Fibroblast of skin of scalp (primary cell): Measurements from ENCODE around the gene VEGFA. TPM values are rescaled to one million over a fixed set of nuclear protein-coding genes. Genes with fewer than 3 reads are reported as not detected.
A peak's percentile ranks its signal among the peaks of the same experiment; 100 is the strongest.

Experiments
- DNase-seq: peaks from one replicate; pipeline ENCODE4 v3.0.0-alpha.2; 2013
- polyA plus RNA-seq, 2 experiments: library from polyadenylated mRNA; unstranded; fragments of 120-200 nt; gene quantifications; one replicate each; pipeline ENCODE4 v1.2.1, GENCODE V29; 2013; ENCODE audit not compliant: insufficient read length in 2 of 2

VEGFA gene
- polyA plus RNA-seq (2013, experiment 1 of 2; ENCODE audit: insufficient read length) = 301 TPM
- polyA plus RNA-seq (2013, experiment 2 of 2; ENCODE audit: insufficient read length) = 283 TPM

GRCh38 chr6:43769526-43770371, at the start of gene VEGFA:
TSS of gene VEGFA (plus strand) at chr6:43770211.
- DNase-seq = peak; percentile 94

- no peak for DNase-seq
Observed at GRCh38 chr6:43720999-43721398, 49.0 kb upstream of the VEGFA start.

DNA sequence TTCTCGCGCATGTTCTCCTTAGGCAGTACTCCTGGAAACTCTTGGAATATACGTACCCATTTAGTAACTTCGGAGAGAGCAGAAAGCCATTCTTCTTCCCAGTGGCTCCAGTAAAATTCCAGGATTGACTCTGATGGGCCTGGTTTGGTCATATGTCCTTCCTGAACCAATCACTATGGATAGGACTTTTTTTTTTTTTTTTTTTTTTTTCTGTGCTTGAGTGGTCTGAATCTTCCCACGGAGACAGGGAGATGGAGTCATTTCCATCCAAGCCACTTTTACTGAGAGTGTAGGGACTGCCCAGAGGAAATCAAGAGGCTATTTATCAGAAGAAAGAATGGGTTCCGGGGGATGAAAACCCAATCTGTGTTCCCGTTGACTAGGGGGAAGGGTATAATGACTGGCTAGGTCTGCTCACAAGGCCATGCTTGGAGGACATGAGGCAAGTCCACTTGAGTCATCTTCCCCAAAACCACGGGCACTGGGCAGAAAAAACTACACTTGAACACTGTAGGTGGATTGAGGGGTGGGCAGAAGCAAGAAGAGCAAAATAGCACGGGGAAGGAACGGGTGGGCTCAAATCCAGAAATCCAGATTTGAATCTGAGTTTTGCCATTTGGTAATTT, 47.0 kb upstream of the VEGFA start:
- DNase-seq = no peak

DNA sequence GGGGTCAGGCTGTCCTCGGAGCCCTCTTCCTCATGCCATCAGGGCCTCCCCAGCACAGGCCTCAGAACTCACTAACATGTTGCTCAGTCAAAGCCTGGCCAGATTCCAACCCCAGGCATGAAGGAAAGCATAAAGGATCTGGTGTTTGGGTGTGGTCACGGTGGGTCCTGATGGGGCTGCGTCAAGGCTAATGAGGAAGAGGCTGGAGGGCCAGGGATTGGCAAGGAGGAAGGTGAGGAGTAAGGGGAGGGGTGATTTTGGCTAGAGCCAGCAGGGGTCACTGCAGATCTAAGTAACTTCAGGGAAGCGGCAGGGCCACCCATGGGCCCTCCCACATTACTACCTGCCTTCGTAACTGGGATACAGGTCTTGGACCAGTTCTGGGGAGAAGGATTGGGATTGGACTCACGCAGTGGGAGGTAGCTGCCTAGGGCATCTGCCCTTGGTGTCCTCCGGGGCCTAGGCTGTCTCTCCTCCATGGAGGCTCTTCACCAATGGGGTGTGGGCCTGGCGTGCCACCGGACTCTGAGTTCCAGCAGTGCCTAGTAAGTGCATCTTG, 46.2 kb upstream of the VEGFA start:
- DNase-seq = peak; percentile 68

GRCh38 chr6:43724354-43724753, 45.7 kb upstream of the VEGFA start:
- no peak for DNase-seq

DNA sequence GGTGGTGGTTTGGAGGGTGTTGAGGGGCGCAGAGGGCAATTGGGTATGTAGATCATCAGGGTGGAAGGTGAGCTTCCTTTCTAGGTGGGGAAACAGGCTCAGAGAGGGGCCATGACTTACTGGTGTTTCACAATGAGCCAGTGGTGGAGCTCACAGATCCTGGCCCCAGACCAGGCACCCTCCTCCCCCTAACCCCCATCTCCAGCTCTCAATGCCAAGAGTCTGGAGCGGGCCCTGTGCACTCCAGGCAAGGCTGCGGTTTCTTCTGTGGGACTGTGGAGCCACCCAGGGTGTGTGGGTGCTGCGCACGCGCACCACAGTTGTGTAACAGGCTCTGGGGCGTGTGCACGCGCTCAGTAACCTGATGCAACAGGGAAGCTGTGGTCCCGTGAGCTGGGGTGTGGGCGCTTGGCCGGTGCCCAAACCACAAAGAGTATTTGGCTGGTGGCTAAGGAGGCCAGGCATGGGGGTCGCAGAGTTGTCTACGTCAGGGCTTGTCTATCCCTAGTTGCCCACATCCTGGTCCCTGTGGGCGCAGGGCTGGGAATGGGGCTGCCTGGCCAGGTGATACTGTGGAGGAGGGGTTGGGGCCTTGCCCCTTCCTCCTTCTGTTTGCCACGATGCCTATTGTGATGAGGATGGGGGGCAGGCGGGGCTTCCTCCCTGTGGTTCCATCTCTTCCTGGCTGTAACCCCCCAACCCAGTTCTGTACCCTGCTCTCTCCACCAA, 44.9 kb upstream of the VEGFA start:
- peak; percentile 97 for DNase-seq

DNA sequence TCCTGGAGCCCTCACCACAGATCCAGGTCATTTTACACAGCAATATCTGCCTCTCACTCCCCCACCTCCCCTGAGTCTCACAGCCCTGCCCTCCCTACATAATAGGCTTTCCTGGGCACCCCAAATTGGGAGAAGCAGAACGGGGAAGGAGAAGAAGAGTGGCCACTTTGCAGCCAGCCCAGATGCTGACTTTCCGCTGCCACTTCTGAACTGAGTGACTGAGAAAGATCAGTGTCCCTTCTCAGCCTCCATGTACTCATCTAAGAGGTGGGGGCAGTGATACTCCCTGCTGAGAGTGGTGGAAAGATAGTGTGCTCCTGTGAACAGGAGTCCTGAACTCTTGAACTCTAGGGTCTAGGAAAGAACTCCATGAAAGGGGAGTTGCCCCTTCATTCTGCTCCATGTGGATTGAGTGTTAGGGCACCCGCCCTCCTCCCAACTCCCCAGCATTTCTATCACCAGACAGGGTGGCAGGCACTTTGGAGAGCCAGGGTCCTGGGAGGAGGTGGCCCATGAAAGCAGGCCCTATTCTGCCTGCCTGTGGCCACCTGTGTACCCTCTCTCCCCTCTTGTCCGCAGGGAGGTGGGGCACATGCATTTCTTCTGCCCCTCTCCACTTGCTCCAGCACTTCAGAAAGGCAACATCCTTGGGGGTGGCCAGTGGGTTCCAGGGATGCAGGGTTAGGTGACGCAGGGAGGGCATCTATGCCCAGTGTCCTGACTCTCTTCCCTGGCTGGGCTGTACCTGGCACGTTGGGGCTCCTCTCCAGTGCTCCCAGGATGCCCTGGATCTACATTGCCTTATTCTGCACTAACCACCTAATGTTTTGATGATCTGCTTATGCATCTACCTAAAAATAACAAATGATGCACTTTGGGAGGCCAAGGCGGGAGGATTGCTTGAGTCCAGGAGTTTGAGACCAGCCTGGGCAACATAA, 44.1 kb upstream of the VEGFA start:
- no peak for DNase-seq

DNA sequence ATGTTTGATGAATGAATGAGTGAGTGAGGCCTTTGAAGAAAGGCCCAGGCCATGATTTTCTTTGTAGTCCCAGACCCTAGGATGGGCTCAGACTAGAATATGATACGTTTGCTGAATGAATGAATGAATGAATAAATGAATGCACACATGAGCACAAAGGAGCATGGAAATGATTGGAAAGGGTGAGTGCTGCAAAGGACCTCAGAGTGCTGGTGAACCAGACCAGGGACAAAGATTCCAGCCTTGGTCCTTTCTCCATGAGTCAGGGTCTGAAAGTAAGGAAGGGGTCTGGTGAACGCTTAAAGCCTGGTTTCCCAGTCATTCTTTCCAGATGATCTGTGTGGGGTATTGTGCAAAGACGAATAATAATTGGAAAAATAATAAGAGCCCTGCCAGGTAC, 42.4 kb upstream of the VEGFA start:
- DNase-seq = no peak

GRCh38 chr6:43728586-43728985, 41.4 kb upstream of the VEGFA start:
- no peak for DNase-seq

DNA sequence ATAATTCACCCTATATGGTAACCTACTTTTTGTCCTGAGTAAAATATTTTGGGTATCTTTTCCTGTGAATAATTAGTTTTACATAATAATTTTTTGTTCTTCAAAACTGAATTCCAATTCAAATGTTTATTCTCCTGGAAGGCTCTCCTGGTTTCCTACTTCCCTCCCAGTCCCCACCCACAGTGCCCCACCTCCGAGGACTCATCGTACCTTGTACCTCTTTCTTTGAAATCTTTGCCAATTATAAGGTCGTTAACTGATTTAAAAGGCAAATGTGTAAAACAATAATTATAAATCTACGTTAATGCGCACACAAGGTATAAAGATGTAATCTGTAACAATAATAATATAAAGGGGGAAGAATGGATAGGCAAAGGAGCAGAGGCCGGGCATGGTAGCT, 40.5 kb upstream of the VEGFA start:
- DNase-seq = no peak

GRCh38 chr6:43730634-43731033, 39.4 kb upstream of the VEGFA start:
- DNase-seq = no peak

- no peak for DNase-seq
Observed at GRCh38 chr6:43733471-43734293, 36.3 kb upstream of the VEGFA start.

DNA sequence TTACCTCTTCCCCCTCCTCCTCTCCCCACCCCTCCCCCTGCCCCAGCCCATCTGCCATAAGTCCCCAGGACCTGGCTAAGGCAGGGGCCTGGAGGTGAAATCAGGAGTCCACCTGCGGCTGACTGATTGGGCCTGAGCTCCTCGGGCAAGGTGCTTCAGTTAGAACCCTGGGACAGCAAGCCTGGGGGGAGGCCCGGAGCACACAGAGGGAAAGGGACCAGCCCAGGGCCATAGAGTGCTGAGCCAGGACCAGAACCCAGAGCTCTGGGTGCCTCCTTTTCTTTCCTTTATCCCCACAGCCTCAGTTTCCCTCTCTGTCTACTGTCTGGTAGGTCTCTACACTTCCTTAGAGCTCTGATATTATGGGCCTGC, 35.7 kb upstream of the VEGFA start:
- no peak for DNase-seq

DNA sequence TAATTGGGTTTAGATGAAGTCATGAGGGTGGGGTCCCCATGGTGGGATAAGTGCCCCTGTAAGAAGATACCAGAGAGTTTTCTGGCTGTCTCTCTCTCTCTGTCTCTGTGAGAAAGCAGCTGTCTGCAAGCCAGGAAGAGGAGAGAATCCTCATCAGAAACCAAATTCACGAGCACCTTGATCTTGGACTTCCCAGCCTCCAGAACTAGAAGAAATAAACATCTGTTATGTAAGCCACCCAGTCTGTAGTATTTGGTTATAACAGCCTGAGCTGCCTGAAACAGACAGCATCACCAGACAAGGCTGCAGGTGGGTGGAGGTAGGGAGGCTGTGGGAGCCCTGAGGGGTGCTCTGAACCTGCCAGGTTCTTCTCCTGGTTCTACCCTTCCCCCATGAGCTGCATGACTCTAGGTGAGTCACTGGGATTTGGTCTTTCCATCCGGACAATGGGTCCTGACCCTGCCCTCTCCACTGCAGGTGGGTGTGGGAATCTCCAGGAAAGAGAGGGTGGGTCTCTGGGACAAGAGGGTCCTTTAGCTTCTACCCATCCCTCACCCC, 34.3 kb upstream of the VEGFA start:
- no peak for DNase-seq

GRCh38 chr6:43736211-43736786, 33.7 kb upstream of the VEGFA start:
- DNase-seq = no peak

- DNase-seq = no peak
Observed at GRCh38 chr6:43736844-43737243, 33.2 kb upstream of the VEGFA start.

DNA sequence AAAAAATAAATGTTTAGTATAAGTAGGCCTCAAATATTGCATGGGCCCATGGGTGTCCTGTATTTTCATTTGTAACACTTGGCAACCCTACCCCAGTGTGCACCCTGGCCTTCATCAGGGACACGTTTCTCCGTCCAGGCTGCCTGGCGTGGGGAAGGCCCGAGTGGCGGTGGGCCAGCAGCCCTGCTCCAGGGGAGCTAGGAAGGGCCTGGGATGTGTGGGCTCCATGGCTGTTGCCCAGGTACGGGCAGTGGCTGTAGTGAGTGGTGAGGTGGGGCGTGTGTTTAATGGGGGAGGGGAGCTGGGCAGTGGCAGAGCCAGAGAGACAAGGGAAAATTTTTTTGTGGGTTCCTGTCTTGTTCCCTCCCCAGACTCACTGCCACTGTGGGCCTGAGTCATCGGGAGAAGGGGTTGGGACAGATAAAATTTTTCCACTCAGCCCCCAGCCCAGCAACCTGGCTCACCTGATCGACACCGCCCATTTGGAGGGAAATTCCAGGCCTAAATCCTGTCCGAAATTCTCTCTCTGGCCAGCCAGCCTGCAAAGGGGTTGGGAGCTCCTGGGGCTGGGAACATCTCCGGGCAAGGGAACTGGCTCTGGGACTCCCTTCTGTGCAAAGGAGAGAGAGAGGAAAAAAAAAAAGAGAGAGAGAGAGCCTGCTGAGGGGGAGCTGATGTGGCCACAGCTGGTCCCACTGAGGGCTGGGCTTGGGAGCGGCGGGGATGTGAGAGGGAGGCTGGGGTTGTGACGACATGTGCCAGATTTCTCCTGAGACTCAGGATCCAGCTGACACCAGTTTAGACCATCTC, 32.5 kb upstream of the VEGFA start:
- DNase-seq = peak; percentile 73

DNA sequence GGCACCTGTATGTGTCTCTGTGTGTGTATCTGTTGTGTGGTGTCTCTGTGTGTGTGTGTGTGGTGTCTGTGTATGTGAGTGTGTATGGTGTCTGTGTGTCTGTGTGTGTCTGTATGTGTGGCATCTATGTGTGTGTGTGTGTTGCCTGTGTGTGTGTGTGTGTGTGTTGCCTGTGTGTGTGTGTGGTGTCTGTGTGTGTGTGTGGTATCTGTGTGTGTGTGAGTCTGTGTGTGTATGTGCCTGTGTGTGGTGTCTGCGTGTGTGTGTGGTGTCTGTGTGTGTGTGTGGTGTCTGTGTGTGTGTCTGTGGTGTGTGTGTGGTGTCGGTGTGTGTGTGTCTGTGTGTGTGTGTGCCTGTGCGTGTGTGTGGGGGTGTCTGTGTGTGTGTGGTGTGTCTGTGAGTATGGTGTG, 31.7 kb upstream of the VEGFA start:
- no peak for DNase-seq

DNA sequence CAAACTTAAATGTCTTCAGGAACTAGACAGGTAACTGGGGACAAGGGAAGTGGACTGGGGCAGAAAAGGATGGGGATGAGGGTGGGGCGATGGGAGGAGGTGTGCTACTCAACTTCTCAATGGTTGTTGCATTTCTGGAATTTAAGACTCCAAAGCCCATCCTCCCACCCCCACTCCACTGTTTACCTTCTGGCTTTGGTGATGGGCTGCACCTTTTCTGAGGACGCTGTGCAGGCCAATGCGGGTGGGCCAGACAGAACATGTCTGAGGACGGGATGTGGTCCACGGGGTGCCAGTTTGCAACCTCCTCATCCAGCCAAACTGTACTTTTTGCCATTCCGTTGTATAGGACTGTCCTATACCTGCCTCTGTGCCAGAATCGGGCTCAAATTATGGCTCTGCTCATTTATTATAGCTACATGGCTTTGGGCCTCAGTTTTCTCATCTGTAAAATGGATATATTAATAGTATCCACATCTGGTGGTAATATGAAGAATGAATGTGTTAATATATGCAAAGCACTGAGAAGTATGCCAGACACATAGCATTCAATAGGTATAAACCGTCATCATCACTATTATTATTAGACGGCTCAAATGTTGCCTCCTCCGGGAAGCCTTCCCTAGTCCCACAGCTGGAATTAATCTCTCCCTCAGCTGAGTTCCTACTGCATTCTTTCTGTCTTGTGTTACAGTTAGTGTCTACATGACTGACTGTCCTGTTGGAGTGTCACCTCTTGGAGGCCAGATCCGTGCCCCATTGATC, 31.0 kb upstream of the VEGFA start:
- DNase-seq = no peak
